ENCODE results near the gene SYT1.
A peak's percentile ranks its signal among the peaks of the same experiment; 100 is the strongest.

The SYT1 gene

DNA sequence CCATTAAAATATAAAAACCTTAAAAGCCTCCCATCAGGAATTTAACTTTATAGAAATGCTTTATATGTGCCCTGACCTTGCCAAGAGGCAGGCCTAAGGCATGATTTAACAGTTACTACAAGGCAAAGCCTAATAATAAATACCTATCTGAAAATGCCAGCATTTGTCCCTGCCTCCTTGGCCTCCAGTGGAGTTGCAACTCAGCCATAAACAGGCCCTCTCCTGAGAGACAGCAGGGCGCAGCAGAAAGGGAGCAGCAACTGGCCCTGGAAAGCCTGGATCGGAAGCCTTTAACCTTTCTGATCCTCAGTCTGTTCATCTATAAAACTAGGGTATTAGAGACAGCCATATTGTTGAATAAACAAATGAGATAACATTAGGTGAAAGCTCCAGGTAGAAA, 501.8 kb downstream of the SYT1 start:
- no peak overlapping the region for H3K27ac ChIP-seq (ENCODE audit: low read length)

DNA sequence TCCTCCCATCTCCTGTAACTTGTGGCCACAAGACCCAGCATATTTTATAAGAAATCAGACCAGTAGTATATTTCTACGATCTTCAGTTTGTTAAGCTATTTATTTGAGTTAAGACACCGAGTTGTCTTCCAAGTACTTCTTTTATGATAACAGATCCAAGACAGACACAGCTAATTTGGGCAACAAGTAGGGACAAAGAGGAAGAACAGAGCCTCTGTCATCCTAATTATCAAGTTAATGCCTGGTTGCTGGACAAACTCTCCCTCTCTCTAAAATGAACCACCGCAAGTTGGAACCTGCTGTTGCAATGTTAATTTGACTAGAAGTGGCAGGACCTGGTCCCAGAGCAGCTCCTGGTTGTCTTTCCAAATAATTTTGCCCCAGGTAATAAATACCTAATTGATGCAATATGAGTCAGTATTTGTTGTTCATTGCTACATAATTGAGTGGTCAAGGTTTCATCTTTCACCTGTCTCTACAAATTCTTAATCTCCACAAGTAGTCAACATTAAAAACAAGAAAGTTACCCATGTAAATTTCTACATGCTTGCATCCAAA, 502.5 kb downstream of the SYT1 start:
- no peaks in the 10 kb centered on the region for H3K36me3 ChIP-seq (ENCODE audit: insufficient read depth, low read depth, low read length)
- no peaks in the 10 kb centered on the region for H3K9me3 ChIP-seq (ENCODE audit: insufficient read depth, low read depth, low read length)
- peaks cover 9% of the 10 kb centered on the region; the same call in 1 of the 2 replicates for H3K4me1 ChIP-seq (ENCODE audit: insufficient read depth, low read length)
- H3K27ac ChIP-seq (ENCODE audit: low read length) = no peak overlapping the region
- no peak overlapping the region for H3K4me3 ChIP-seq (ENCODE audit: low read length)
- no peak overlapping the region for H3K9ac ChIP-seq (ENCODE audit: low read depth, low read length)
- H3K27me3 ChIP-seq (ENCODE audit: insufficient read depth, low read length) = no peaks in the 10 kb centered on the region

More for the DNA sequence above, 501.8 kb downstream of the SYT1 start:
- Histone ChIP-seq H3K9ac (ENCODE audit: low read depth, low read length) (no peak overlapping the region), H3K27me3 (ENCODE audit: insufficient read depth, low read length) (no peaks in the 10 kb centered on the region), H3K4me3 (ENCODE audit: low read length) (no peak overlapping the region), H3K36me3 (ENCODE audit: insufficient read depth, low read depth, low read length) (no peaks in the 10 kb centered on the region), H3K9me3 (ENCODE audit: insufficient read depth, low read depth, low read length) (no peaks in the 10 kb centered on the region), H3K4me1 (ENCODE audit: insufficient read depth, low read length) (peaks cover 8% of the 10 kb centered on the region; the same call in 1 of the 2 replicates)

- Histone ChIP-seq H3K27ac (ENCODE audit: low read length) (no peak overlapping the region), H3K4me1 (ENCODE audit: insufficient read depth, low read length) (peaks cover 11% of the 10 kb centered on the region; the same call in 1 of the 2 replicates), H3K27me3 (ENCODE audit: insufficient read depth, low read length) (no peaks in the 10 kb centered on the region), H3K4me3 (ENCODE audit: low read length) (no peak overlapping the region), H3K9ac (ENCODE audit: low read depth, low read length) (no peak overlapping the region), H3K9me3 (ENCODE audit: insufficient read depth, low read depth, low read length) (no peaks in the 10 kb centered on the region), H3K36me3 (ENCODE audit: insufficient read depth, low read depth, low read length) (no peaks in the 10 kb centered on the region)
Observed at GRCh38 chr12:79370021-79370420, 505.4 kb downstream of the SYT1 start.

GRCh38 chr12:79371226-79371625, 506.7 kb downstream of the SYT1 start:
- H3K9ac ChIP-seq (ENCODE audit: low read depth, low read length) = no peak overlapping the region
- no peaks in the 10 kb centered on the region for H3K9me3 ChIP-seq (ENCODE audit: insufficient read depth, low read depth, low read length)
- H3K36me3 ChIP-seq (ENCODE audit: insufficient read depth, low read depth, low read length) = no peaks in the 10 kb centered on the region
- H3K27me3 ChIP-seq (ENCODE audit: insufficient read depth, low read length) = no peaks in the 10 kb centered on the region
- peaks cover 11% of the 10 kb centered on the region; the same call in 1 of the 2 replicates for H3K4me1 ChIP-seq (ENCODE audit: insufficient read depth, low read length)
- H3K4me3 ChIP-seq (ENCODE audit: low read length) = no peak overlapping the region
- H3K27ac ChIP-seq (ENCODE audit: low read length) = no peak overlapping the region

GRCh38 chr12:79373896-79374499, 509.4 kb downstream of the SYT1 start:
- Histone ChIP-seq H3K9ac (ENCODE audit: low read depth, low read length) (no peak overlapping the region), H3K9me3 (ENCODE audit: insufficient read depth, low read depth, low read length) (no peaks in the 10 kb centered on the region), H3K36me3 (ENCODE audit: insufficient read depth, low read depth, low read length) (no peaks in the 10 kb centered on the region), H3K27me3 (ENCODE audit: insufficient read depth, low read length) (no peaks in the 10 kb centered on the region), H3K27ac (ENCODE audit: low read length) (no peak overlapping the region), H3K4me1 (ENCODE audit: insufficient read depth, low read length) (peaks cover 26% of the 10 kb centered on the region; the same call in 1 of the 2 replicates), H3K4me3 (ENCODE audit: low read length) (no peak overlapping the region)

DNA sequence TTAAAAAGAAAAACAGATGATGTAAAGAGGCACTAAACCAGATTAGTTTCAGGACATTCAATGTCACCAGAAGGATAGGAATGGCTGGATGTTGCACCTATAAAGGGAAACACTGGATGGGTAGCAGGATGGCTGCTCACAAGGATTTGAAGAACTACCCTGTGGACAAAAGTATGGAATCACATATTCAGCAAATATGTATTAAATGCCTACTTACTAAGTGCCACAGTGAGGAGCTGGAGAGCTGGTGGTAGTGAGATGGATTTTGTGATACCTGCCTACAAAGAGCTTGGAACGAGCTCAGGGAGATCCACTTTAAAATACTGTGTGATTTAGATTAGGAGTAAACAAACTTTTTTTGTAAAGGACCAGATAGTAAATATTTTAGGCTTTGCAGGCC, 510.0 kb downstream of the SYT1 start:
- Histone ChIP-seq H3K27ac (ENCODE audit: low read length) (no peak overlapping the region), H3K27me3 (ENCODE audit: insufficient read depth, low read length) (no peaks in the 10 kb centered on the region), H3K4me3 (ENCODE audit: low read length) (no peak overlapping the region), H3K36me3 (ENCODE audit: insufficient read depth, low read depth, low read length) (no peaks in the 10 kb centered on the region), H3K9ac (ENCODE audit: low read depth, low read length) (no peak overlapping the region), H3K4me1 (ENCODE audit: insufficient read depth, low read length) (peaks cover 29% of the 10 kb centered on the region; the same call in 1 of the 2 replicates), H3K9me3 (ENCODE audit: insufficient read depth, low read depth, low read length) (no peaks in the 10 kb centered on the region)

GRCh38 chr12:79375050-79375449, 510.5 kb downstream of the SYT1 start:
- H3K9ac ChIP-seq (ENCODE audit: low read depth, low read length) = no peak overlapping the region

GRCh38 chr12:79378496-79378895, 513.9 kb downstream of the SYT1 start:
- peaks cover 52% of the 10 kb centered on the region; the same call in 1 of the 2 replicates for H3K4me1 ChIP-seq (ENCODE audit: insufficient read depth, low read length)
- no peak overlapping the region for H3K9ac ChIP-seq (ENCODE audit: low read depth, low read length)
- H3K27ac ChIP-seq (ENCODE audit: low read length) = no peak overlapping the region
- no peaks in the 10 kb centered on the region for H3K36me3 ChIP-seq (ENCODE audit: insufficient read depth, low read depth, low read length)
- no peaks in the 10 kb centered on the region for H3K9me3 ChIP-seq (ENCODE audit: insufficient read depth, low read depth, low read length)
- no peak overlapping the region for H3K4me3 ChIP-seq (ENCODE audit: low read length)
- no peaks in the 10 kb centered on the region for H3K27me3 ChIP-seq (ENCODE audit: insufficient read depth, low read length)

More at GRCh38 chr12:79375050-79375449, 510.5 kb downstream of the SYT1 start:
- H3K4me1 ChIP-seq (ENCODE audit: insufficient read depth, low read length) = peaks cover 32% of the 10 kb centered on the region; the same call in 1 of the 2 replicates
- no peaks in the 10 kb centered on the region for H3K27me3 ChIP-seq (ENCODE audit: insufficient read depth, low read length)
- H3K9me3 ChIP-seq (ENCODE audit: insufficient read depth, low read depth, low read length) = no peaks in the 10 kb centered on the region
- H3K4me3 ChIP-seq (ENCODE audit: low read length) = no peak overlapping the region
- H3K36me3 ChIP-seq (ENCODE audit: insufficient read depth, low read depth, low read length) = no peaks in the 10 kb centered on the region
- no peak overlapping the region for H3K27ac ChIP-seq (ENCODE audit: low read length)

DNA sequence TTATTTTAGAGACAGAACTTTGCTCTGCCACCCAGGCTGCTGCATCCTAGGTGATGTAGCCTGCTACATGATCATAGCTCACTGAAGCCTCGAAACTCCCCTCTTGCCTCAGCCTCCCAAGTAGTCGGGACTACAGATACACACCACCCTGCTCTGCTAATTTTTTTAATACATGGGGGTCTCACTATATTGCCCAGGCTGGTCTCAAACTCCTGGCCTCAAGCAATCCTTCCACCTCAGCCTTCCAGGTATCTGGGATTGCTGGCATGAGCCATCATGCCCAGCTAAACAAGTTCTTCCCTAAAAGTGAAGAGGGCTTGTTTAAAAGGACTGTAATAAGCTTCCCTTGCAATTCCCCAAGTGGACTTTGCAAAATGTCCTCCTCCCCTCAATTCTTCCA, 515.8 kb downstream of the SYT1 start:
- no peaks in the 10 kb centered on the region for H3K9me3 ChIP-seq (ENCODE audit: insufficient read depth, low read depth, low read length)

GRCh38 chr12:79381248-79382208, 517.0 kb downstream of the SYT1 start:
- peak overlapping the region; percentile 42 for H3K4me3 ChIP-seq (ENCODE audit: low read length)
- H3K4me1 ChIP-seq (ENCODE audit: insufficient read depth, low read length) = peaks cover 45% of the 10 kb centered on the region; the same call in 1 of the 2 replicates
- H3K36me3 ChIP-seq (ENCODE audit: insufficient read depth, low read depth, low read length) = no peaks in the 10 kb centered on the region
- H3K27me3 ChIP-seq (ENCODE audit: insufficient read depth, low read length) = no peaks in the 10 kb centered on the region
- H3K9ac ChIP-seq (ENCODE audit: low read depth, low read length) = peak overlapping the region; percentile 43; the same call in 1 of the 2 replicates
- no peak overlapping the region for H3K27ac ChIP-seq (ENCODE audit: low read length)
- no peaks in the 10 kb centered on the region for H3K9me3 ChIP-seq (ENCODE audit: insufficient read depth, low read depth, low read length)

More for the DNA sequence above, 515.8 kb downstream of the SYT1 start:
- H3K9ac ChIP-seq (ENCODE audit: low read depth, low read length) = no peak overlapping the region
- H3K36me3 ChIP-seq (ENCODE audit: insufficient read depth, low read depth, low read length) = no peaks in the 10 kb centered on the region
- H3K4me1 ChIP-seq (ENCODE audit: insufficient read depth, low read length) = peaks cover 45% of the 10 kb centered on the region; the same call in 1 of the 2 replicates
- no peaks in the 10 kb centered on the region for H3K27me3 ChIP-seq (ENCODE audit: insufficient read depth, low read length)
- no peak overlapping the region for H3K27ac ChIP-seq (ENCODE audit: low read length)
- H3K4me3 ChIP-seq (ENCODE audit: low read length) = peak overlapping the region; percentile 42

DNA sequence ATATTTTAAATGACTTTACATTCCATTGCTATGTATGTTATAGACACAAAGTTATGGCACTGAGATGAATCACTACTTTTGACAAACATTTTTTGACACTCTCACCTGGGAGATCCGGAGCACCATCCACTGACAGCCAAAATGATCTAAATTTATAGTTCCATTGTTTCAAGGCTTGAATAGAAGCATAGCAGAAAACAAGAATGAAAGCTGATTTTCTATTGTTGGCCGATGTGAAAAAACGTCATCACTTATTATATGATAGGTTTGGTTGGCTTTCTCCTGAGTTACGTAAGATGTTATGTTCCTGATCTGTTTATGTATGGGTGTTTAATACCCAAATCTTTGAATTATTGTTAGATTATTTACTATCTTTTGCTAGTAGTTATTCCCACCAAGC, 520.0 kb downstream of the SYT1 start:
- Histone ChIP-seq H3K9me3 (ENCODE audit: insufficient read depth, low read depth, low read length) (no peaks in the 10 kb centered on the region), H3K36me3 (ENCODE audit: insufficient read depth, low read depth, low read length) (no peaks in the 10 kb centered on the region), H3K9ac (ENCODE audit: low read depth, low read length) (no peak overlapping the region), H3K27me3 (ENCODE audit: insufficient read depth, low read length) (no peaks in the 10 kb centered on the region), H3K4me1 (ENCODE audit: insufficient read depth, low read length) (peaks cover 27% of the 10 kb centered on the region; the same call in 1 of the 2 replicates), H3K4me3 (ENCODE audit: low read length) (no peak overlapping the region), H3K27ac (ENCODE audit: low read length) (no peak overlapping the region)

All from iPS-20b (cell line).